KMS-11 (cell line): Measurements from ENCODE around the gene TEX14.

ENCODE experiments used
- H2AFZ ChIP-seq: fragments of 200-600 bp; sonication (generic); 2 replicates; pipeline ENCODE4 v1.6.1; 2016; ENCODE audit warnings: antibody characterized with exemption, mixed run types, low read depth
- H3K27ac ChIP-seq: fragments of 200-600 bp; sonication (generic); 2 replicates; pipeline ENCODE4 v1.6.1; 2016; ENCODE audit warnings: mild to moderate bottlenecking, mixed run types
- H3K27me3 ChIP-seq: fragments of 200-600 bp; sonication (generic); 2 replicates; pipeline ENCODE4 v1.6.1; 2017; ENCODE audit warnings: mild to moderate bottlenecking, low read depth, mixed run types, moderate library complexity; ENCODE audit not compliant: insufficient read depth
- H3K36me3 ChIP-seq: fragments of 200-600 bp; sonication (generic); 2 replicates; pipeline ENCODE4 v1.6.1; 2017; ENCODE audit warnings: mild to moderate bottlenecking, mixed run types; ENCODE audit not compliant: insufficient read depth
- H3K4me1 ChIP-seq: fragments of 200-600 bp; sonication (generic); 2 replicates; pipeline ENCODE4 v1.6.1; 2016; ENCODE audit warnings: mild to moderate bottlenecking, low read depth, mixed run types; ENCODE audit not compliant: poor library complexity, severe bottlenecking
- H3K4me2 ChIP-seq: fragments of 200-600 bp; sonication (generic); 2 replicates; pipeline ENCODE4 v1.7.0; 2016; ENCODE audit warnings: mild to moderate bottlenecking, mixed run types
- H3K4me3 ChIP-seq: fragments of 200-600 bp; sonication (generic); IDR thresholded peaks from 2 replicates; pipeline ENCODE4 v1.6.1; 2017; ENCODE audit warnings: low read depth, low read length, mixed read lengths; ENCODE audit not compliant: insufficient read depth
- H3K79me2 ChIP-seq: fragments of 200-600 bp; sonication (generic); 2 replicates; pipeline ENCODE4 v1.6.1; 2016; ENCODE audit warnings: low read depth, mixed run types; ENCODE audit not compliant: insufficient read depth
- H3K9ac ChIP-seq: fragments of 200-600 bp; sonication (generic); 2 replicates; pipeline ENCODE4 v1.6.1; 2016; ENCODE audit warnings: mild to moderate bottlenecking, mixed run types
- H4K20me1 ChIP-seq: fragments of 200-600 bp; sonication (generic); 2 replicates; pipeline ENCODE4 v1.6.1; 2016; ENCODE audit warnings: mild to moderate bottlenecking, mixed run types; ENCODE audit not compliant: insufficient read depth
- CTCF ChIP-seq: fragments of 200-600 bp; sonication (generic); conservative IDR thresholded peaks from 2 replicates; pipeline ENCODE4 v1.6.1; 2017; ENCODE audit warnings: low read depth, mild to moderate bottlenecking, antibody characterized with exemption, low read length, moderate library complexity, mixed read lengths

Gene TEX14

GRCh38 chr17:58730937-58731336, 39.1 kb upstream of the TEX14 start:
- Histone ChIP-seq H3K9ac (no peak overlapping the region), H3K27me3 (no peaks in the 10 kb centered on the region), H3K4me3 (no peak overlapping the region), H3K27ac (no peak overlapping the region), H3K79me2 (no peaks in the 10 kb centered on the region), H3K4me2 (no peak overlapping the region), H3K36me3 (no peaks in the 10 kb centered on the region; the same call in 1 of the 2 replicates), H2AFZ (no peak overlapping the region), H3K4me1 (peaks cover 8% of the 10 kb centered on the region), H4K20me1 (no peaks in the 10 kb centered on the region)
- TF ChIP-seq CTCF: no peak

- no peak overlapping the region for H3K4me2 ChIP-seq
- TF ChIP-seq CTCF: no peak
- H3K4me3 ChIP-seq: no peak overlapping the region
- no peaks in the 10 kb centered on the region; the same call in 1 of the 2 replicates for H3K36me3 ChIP-seq
- no peak overlapping the region for H3K27ac ChIP-seq
- H3K27me3 ChIP-seq: no peaks in the 10 kb centered on the region
- no peaks in the 10 kb centered on the region for H3K79me2 ChIP-seq
- H3K9ac ChIP-seq: no peak overlapping the region
- peaks cover 8% of the 10 kb centered on the region for H3K4me1 ChIP-seq
- no peaks in the 10 kb centered on the region for H4K20me1 ChIP-seq
- no peak overlapping the region for H2AFZ ChIP-seq
These were observed 37.0 kb upstream of the TEX14 start for GRCh38 chr17:58728798-58729197.

DNA sequence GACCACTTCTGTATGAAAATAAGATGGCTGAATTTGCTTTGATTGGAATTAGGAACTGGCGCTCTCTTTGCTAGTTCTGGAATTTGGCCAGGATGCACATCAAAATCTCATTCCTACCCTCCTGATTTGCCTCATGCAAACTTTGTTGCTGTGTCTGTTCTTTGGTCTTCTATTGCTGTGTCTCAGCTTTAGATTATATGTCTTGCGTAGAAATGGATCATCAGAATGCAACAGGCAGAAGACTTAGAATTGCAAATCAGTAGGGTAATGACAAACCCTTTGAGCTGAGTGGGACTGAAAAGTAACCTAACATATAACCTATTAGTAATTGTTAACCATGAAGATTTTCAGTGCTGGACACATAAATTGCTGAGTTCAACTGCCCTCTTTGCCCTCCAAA, 30.9 kb upstream of the TEX14 start:
- no peaks in the 10 kb centered on the region for H3K79me2 ChIP-seq
- H2AFZ ChIP-seq: no peak overlapping the region
- H3K4me1 ChIP-seq: peaks cover 17% of the 10 kb centered on the region
- H3K27ac ChIP-seq: no peak overlapping the region
- H3K27me3 ChIP-seq: no peaks in the 10 kb centered on the region
- H4K20me1 ChIP-seq: no peaks in the 10 kb centered on the region
- H3K36me3 ChIP-seq: peaks cover 4% of the 10 kb centered on the region; the same call in 1 of the 2 replicates
- no peak overlapping the region for H3K4me3 ChIP-seq
- no peak overlapping the region for H3K4me2 ChIP-seq
- TF ChIP-seq CTCF: no peak
- no peak overlapping the region for H3K9ac ChIP-seq

DNA sequence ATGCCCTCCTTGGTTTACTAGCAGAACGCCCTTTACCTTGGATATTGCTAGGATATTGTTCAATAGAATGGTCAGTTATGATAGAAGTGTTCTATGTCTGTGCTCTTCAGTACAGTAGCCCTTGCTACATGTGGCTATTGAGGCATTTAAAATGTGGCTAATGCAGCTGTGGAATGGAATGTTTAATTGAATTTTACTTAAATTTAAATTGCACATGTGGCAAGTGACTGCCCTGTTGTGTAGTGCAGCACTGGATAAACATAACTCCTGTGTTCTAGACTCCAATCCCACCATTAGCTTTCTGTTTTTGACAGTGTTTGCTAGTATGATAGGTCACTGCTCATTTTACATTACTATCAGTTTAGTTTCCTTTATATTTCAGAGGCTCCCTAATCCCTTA, 30.4 kb upstream of the TEX14 start:
- no peak overlapping the region for H3K27ac ChIP-seq
- no peak for TF ChIP-seq CTCF
- H4K20me1 ChIP-seq: no peaks in the 10 kb centered on the region
- no peak overlapping the region for H2AFZ ChIP-seq
- H3K4me3 ChIP-seq: no peak overlapping the region
- H3K27me3 ChIP-seq: no peaks in the 10 kb centered on the region
- H3K4me1 ChIP-seq: peaks cover 22% of the 10 kb centered on the region
- peaks cover 4% of the 10 kb centered on the region; the same call in 1 of the 2 replicates for H3K36me3 ChIP-seq
- H3K4me2 ChIP-seq: no peak overlapping the region
- no peak overlapping the region for H3K9ac ChIP-seq
- no peaks in the 10 kb centered on the region for H3K79me2 ChIP-seq
